ENCODE measurements around the gene TMEM213.

TMEM213 gene

GRCh38 chr7:138865843-138866242, 68.0 kb downstream of the TMEM213 start:
- Histone ChIP-seq H2BK5ac (ENCODE audit: low read length) (no peak overlapping the region), H3K79me2 (ENCODE audit: control insufficient read depth, insufficient read depth, low read length) (no peaks in the 10 kb centered on the region), H2BK15ac (replicated peaks; ENCODE audit: low read depth) (no peak overlapping the region), H4K8ac (ENCODE audit: low read depth, low read length) (no peak overlapping the region), H3K79me1 (ENCODE audit: low read length) (no peaks in the 10 kb centered on the region), H4K5ac (ENCODE audit: low read length) (no peak overlapping the region), H3K36me3 (ENCODE audit: control insufficient read depth, insufficient read depth, low read length) (peaks cover 1% of the 10 kb centered on the region), H2BK120ac (ENCODE audit: low read depth, low read length) (no peak overlapping the region), H3K27ac (ENCODE audit: low read depth, low read length) (no peak overlapping the region), H3K18ac (ENCODE audit: low read length) (no peak overlapping the region), H3K4me2 (ENCODE audit: low read length) (no peak overlapping the region), H3K9ac (ENCODE audit: low read length) (no peak overlapping the region), H3K56ac (ENCODE audit: low read length) (no peak overlapping the region), H3K4me3 (ENCODE audit: low read length) (no peak overlapping the region), H3K27me3 (ENCODE audit: insufficient read depth, low read length, poor library complexity) (no peaks in the 10 kb centered on the region), H3K23ac (ENCODE audit: low read length) (no peak overlapping the region), H3K4ac (ENCODE audit: low read depth, low read length) (no peak overlapping the region), H2AK5ac (ENCODE audit: low read length) (no peak overlapping the region), H3K4me1 (ENCODE audit: control insufficient read depth, low read depth, low read length) (no peaks in the 10 kb centered on the region)
- no CpG with 5 or more reads among the region's 4 CpGs for WGBS (ENCODE audit: extremely low coverage, insufficient coverage, low lambda C conversion rate)
- no peak for DNase-seq

GRCh38 chr7:138866353-138866752, 68.6 kb downstream of the TMEM213 start:
- H3K9ac ChIP-seq (ENCODE audit: low read length): no peak overlapping the region
- WGBS (ENCODE audit: extremely low coverage, insufficient coverage, low lambda C conversion rate): no CpG with 5 or more reads among the region's 9 CpGs
- no peak overlapping the region for H2BK5ac ChIP-seq (ENCODE audit: low read length)
- no peak overlapping the region for H3K23ac ChIP-seq (ENCODE audit: low read length)
- no peak overlapping the region for H3K27ac ChIP-seq (ENCODE audit: low read depth, low read length)
- H3K4me3 ChIP-seq (ENCODE audit: low read length): no peak overlapping the region
- no peak overlapping the region for H4K8ac ChIP-seq (ENCODE audit: low read depth, low read length)
- no peaks in the 10 kb centered on the region for H3K79me1 ChIP-seq (ENCODE audit: low read length)
- no peak overlapping the region for H4K5ac ChIP-seq (ENCODE audit: low read length)
- no peak for DNase-seq
- no peak overlapping the region for H3K4ac ChIP-seq (ENCODE audit: low read depth, low read length)
- no peaks in the 10 kb centered on the region for H3K79me2 ChIP-seq (ENCODE audit: control insufficient read depth, insufficient read depth, low read length)
- H2AK5ac ChIP-seq (ENCODE audit: low read length): no peak overlapping the region
- H3K27me3 ChIP-seq (ENCODE audit: insufficient read depth, low read length, poor library complexity): no peaks in the 10 kb centered on the region
- H3K18ac ChIP-seq (ENCODE audit: low read length): no peak overlapping the region
- no peak overlapping the region for H2BK15ac ChIP-seq (replicated peaks; ENCODE audit: low read depth)
- H2BK120ac ChIP-seq (ENCODE audit: low read depth, low read length): no peak overlapping the region
- no peaks in the 10 kb centered on the region for H3K4me1 ChIP-seq (ENCODE audit: control insufficient read depth, low read depth, low read length)
- no peak overlapping the region for H3K4me2 ChIP-seq (ENCODE audit: low read length)
- no peak overlapping the region for H3K56ac ChIP-seq (ENCODE audit: low read length)
- H3K36me3 ChIP-seq (ENCODE audit: control insufficient read depth, insufficient read depth, low read length): peaks cover 1% of the 10 kb centered on the region

DNA sequence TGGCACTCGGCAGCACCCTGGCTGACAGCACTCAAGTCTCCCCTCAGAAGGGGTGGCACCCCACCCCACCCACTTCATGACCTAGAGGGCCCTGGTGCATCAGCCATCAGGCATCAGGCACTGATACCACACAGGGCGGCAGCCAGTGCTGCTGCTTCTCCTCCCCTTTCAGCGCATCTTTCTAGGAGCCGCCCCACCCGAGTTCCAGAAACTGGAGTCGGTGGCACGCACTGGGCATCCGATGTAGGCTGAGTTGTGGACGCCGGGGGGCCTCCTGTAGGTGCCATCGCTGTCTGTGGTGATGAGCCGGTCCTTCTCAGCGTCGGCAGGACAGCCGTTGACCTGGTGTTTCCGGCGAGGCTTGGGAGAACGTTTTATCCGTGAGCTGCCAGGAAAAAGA, 70.0 kb downstream of the TMEM213 start:
- DNase-seq: no peak
- H3K36me3 ChIP-seq (ENCODE audit: control insufficient read depth, insufficient read depth, low read length): peaks cover 1% of the 10 kb centered on the region
- H4K5ac ChIP-seq (ENCODE audit: low read length): no peak overlapping the region
- H2AK5ac ChIP-seq (ENCODE audit: low read length): no peak overlapping the region
- H2BK120ac ChIP-seq (ENCODE audit: low read depth, low read length): no peak overlapping the region
- no peak overlapping the region for H3K23ac ChIP-seq (ENCODE audit: low read length)
- no peak overlapping the region for H2BK5ac ChIP-seq (ENCODE audit: low read length)
- no peaks in the 10 kb centered on the region for H3K27me3 ChIP-seq (ENCODE audit: insufficient read depth, low read length, poor library complexity)
- no peaks in the 10 kb centered on the region for H3K4me1 ChIP-seq (ENCODE audit: control insufficient read depth, low read depth, low read length)
- no CpG with 5 or more reads among the region's 19 CpGs for WGBS (ENCODE audit: extremely low coverage, insufficient coverage, low lambda C conversion rate)
- H2BK15ac ChIP-seq (replicated peaks; ENCODE audit: low read depth): no peak overlapping the region
- H3K56ac ChIP-seq (ENCODE audit: low read length): no peak overlapping the region
- H3K4ac ChIP-seq (ENCODE audit: low read depth, low read length): no peak overlapping the region
- no peak overlapping the region for H3K27ac ChIP-seq (ENCODE audit: low read depth, low read length)
- no peaks in the 10 kb centered on the region for H3K79me2 ChIP-seq (ENCODE audit: control insufficient read depth, insufficient read depth, low read length)
- no peak overlapping the region for H4K8ac ChIP-seq (ENCODE audit: low read depth, low read length)
- no peaks in the 10 kb centered on the region for H3K79me1 ChIP-seq (ENCODE audit: low read length)
- H3K9ac ChIP-seq (ENCODE audit: low read length): no peak overlapping the region
- H3K18ac ChIP-seq (ENCODE audit: low read length): no peak overlapping the region
- H3K4me3 ChIP-seq (ENCODE audit: low read length): no peak overlapping the region
- no peak overlapping the region for H3K4me2 ChIP-seq (ENCODE audit: low read length)

GRCh38 chr7:138868711-138869110, 70.9 kb downstream of the TMEM213 start:
- no CpG with 5 or more reads among the region's 14 CpGs for WGBS (ENCODE audit: extremely low coverage, insufficient coverage, low lambda C conversion rate)
- no peaks in the 10 kb centered on the region for H3K27me3 ChIP-seq (ENCODE audit: insufficient read depth, low read length, poor library complexity)

DNA sequence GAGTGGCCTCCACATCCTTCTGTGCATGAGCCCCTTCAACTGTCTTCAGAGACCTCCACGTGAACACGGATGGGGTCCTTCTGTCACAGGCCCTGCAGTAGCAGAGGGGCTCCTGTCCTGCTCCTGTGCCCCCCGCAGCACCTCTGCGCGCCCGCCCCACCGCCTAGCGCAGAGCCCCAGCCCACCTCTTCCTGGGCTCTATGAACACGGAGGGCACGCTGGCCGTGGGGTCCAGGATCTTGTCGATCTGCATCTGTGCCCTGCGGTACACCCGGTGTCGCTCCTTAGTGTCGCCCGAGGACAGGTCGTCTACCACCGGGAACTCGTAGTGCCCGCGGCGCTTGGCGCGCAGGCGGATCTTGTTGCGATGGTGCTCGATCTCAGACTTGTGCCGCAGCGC, 71.6 kb downstream of the TMEM213 start:
- Histone ChIP-seq H3K4ac (ENCODE audit: low read depth, low read length) (no peak overlapping the region), H3K36me3 (ENCODE audit: control insufficient read depth, insufficient read depth, low read length) (peaks cover 1% of the 10 kb centered on the region), H2BK15ac (replicated peaks; ENCODE audit: low read depth) (no peak overlapping the region), H2BK120ac (ENCODE audit: low read depth, low read length) (no peak overlapping the region), H3K56ac (ENCODE audit: low read length) (no peak overlapping the region), H3K18ac (ENCODE audit: low read length) (no peak overlapping the region), H3K4me2 (ENCODE audit: low read length) (no peak overlapping the region), H3K79me1 (ENCODE audit: low read length) (no peaks in the 10 kb centered on the region), H2AK5ac (ENCODE audit: low read length) (no peak overlapping the region), H3K9ac (ENCODE audit: low read length) (no peak overlapping the region), H3K27ac (ENCODE audit: low read depth, low read length) (no peak overlapping the region), H2BK5ac (ENCODE audit: low read length) (no peak overlapping the region), H3K4me3 (ENCODE audit: low read length) (no peak overlapping the region), H3K4me1 (ENCODE audit: control insufficient read depth, low read depth, low read length) (no peaks in the 10 kb centered on the region), H3K23ac (ENCODE audit: low read length) (no peak overlapping the region), H3K27me3 (ENCODE audit: insufficient read depth, low read length, poor library complexity) (no peaks in the 10 kb centered on the region), H4K5ac (ENCODE audit: low read length) (no peak overlapping the region), H3K79me2 (ENCODE audit: control insufficient read depth, insufficient read depth, low read length) (no peaks in the 10 kb centered on the region), H4K8ac (ENCODE audit: low read depth, low read length) (no peak overlapping the region)
- no peak for DNase-seq
- no CpG with 5 or more reads among the region's 30 CpGs for WGBS (ENCODE audit: extremely low coverage, insufficient coverage, low lambda C conversion rate)

More at GRCh38 chr7:138868711-138869110, 70.9 kb downstream of the TMEM213 start:
- Histone ChIP-seq H2BK15ac (replicated peaks; ENCODE audit: low read depth) (no peak overlapping the region), H3K4me1 (ENCODE audit: control insufficient read depth, low read depth, low read length) (no peaks in the 10 kb centered on the region), H3K23ac (ENCODE audit: low read length) (no peak overlapping the region), H2BK5ac (ENCODE audit: low read length) (no peak overlapping the region), H3K27ac (ENCODE audit: low read depth, low read length) (no peak overlapping the region), H2BK120ac (ENCODE audit: low read depth, low read length) (no peak overlapping the region), H3K4ac (ENCODE audit: low read depth, low read length) (no peak overlapping the region), H2AK5ac (ENCODE audit: low read length) (no peak overlapping the region), H3K56ac (ENCODE audit: low read length) (no peak overlapping the region), H3K36me3 (ENCODE audit: control insufficient read depth, insufficient read depth, low read length) (peaks cover 1% of the 10 kb centered on the region), H4K5ac (ENCODE audit: low read length) (no peak overlapping the region), H3K79me1 (ENCODE audit: low read length) (no peaks in the 10 kb centered on the region), H4K8ac (ENCODE audit: low read depth, low read length) (no peak overlapping the region), H3K4me3 (ENCODE audit: low read length) (no peak overlapping the region), H3K79me2 (ENCODE audit: control insufficient read depth, insufficient read depth, low read length) (no peaks in the 10 kb centered on the region), H3K18ac (ENCODE audit: low read length) (no peak overlapping the region), H3K9ac (ENCODE audit: low read length) (no peak overlapping the region), H3K4me2 (ENCODE audit: low read length) (no peak overlapping the region)
- no peak for DNase-seq

DNA sequence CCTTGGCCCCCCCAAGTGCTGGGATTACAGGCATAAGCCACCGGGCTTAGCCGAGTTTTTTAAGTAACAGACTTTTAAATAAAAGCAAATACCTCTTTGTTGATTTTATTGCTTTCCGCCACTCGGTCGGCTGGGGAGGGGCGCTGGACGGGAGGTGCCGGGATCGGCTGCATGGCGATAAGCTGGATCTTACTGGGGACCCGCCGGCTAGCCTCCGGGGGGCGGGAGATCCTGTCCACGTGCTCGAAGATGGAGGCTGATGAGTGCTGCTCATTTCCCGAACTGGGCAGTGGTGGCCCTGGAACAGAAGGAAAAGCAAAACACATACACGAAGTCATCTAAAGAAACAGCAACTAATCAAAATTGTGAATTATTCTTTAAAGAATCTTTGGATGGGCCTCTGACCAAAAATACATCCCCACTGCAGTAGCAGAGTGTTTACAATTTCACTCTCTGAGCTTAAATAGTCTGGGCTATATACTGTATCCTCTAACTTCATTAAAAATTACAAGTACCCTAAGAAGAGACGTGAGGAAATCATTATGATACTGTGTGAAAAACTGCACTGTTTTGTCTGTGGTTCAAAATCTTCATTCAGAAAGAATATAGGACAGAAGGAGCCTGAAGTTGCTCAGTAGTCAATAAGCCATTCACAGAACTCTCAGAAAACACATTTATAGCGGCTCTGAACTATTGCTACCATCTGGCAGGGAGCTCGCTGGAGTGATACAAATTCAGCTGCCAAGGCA, 73.4 kb downstream of the TMEM213 start:
- Histone ChIP-seq H2AK5ac (ENCODE audit: low read length) (no peak overlapping the region), H4K5ac (ENCODE audit: low read length) (no peak overlapping the region), H3K18ac (ENCODE audit: low read length) (no peak overlapping the region), H3K4ac (ENCODE audit: low read depth, low read length) (no peak overlapping the region), H3K23ac (ENCODE audit: low read length) (no peak overlapping the region), H3K9ac (ENCODE audit: low read length) (no peak overlapping the region), H3K4me1 (ENCODE audit: control insufficient read depth, low read depth, low read length) (no peaks in the 10 kb centered on the region), H2BK120ac (ENCODE audit: low read depth, low read length) (no peak overlapping the region), H2BK15ac (replicated peaks; ENCODE audit: low read depth) (no peak overlapping the region), H3K79me2 (ENCODE audit: control insufficient read depth, insufficient read depth, low read length) (no peaks in the 10 kb centered on the region), H3K27me3 (ENCODE audit: insufficient read depth, low read length, poor library complexity) (no peaks in the 10 kb centered on the region), H3K4me3 (ENCODE audit: low read length) (no peak overlapping the region), H3K56ac (ENCODE audit: low read length) (no peak overlapping the region), H4K8ac (ENCODE audit: low read depth, low read length) (no peak overlapping the region), H3K79me1 (ENCODE audit: low read length) (no peaks in the 10 kb centered on the region), H3K4me2 (ENCODE audit: low read length) (no peak overlapping the region), H2BK5ac (ENCODE audit: low read length) (no peak overlapping the region), H3K36me3 (ENCODE audit: control insufficient read depth, insufficient read depth, low read length) (peaks cover 1% of the 10 kb centered on the region), H3K27ac (ENCODE audit: low read depth, low read length) (no peak overlapping the region)
- no peak for DNase-seq
- no CpG with 5 or more reads among the region's 21 CpGs for WGBS (ENCODE audit: extremely low coverage, insufficient coverage, low lambda C conversion rate)

All from mesendoderm (in vitro differentiated cells).